Neural progenitor cell (in vitro differentiated cells): ENCODE measurements around the gene ITCH.

ENCODE experiments used
- EZH2 ChIP-seq: fragments of 200-600 bp; sonication (generic); IDR thresholded peaks from 2 replicates; pipeline ENCODE4 v1.6.1; 2017; ENCODE audit warnings: antibody characterized with exemption, mild to moderate bottlenecking, moderate library complexity
- EZH2phosphoT487 ChIP-seq: fragments of 200-600 bp; sonication (generic); IDR thresholded peaks from 2 replicates; pipeline ENCODE4 v1.6.1; 2017; ENCODE audit warnings: antibody characterized with exemption
- TF ChIP-seq, protein P1 (sequence below): fragments of 200-600 bp; sonication (generic); IDR thresholded peaks from 2 replicates; pipeline ENCODE4 v1.5.1; 2017; ENCODE audit warnings: antibody characterized with exemption, mild to moderate bottlenecking

DNA sequence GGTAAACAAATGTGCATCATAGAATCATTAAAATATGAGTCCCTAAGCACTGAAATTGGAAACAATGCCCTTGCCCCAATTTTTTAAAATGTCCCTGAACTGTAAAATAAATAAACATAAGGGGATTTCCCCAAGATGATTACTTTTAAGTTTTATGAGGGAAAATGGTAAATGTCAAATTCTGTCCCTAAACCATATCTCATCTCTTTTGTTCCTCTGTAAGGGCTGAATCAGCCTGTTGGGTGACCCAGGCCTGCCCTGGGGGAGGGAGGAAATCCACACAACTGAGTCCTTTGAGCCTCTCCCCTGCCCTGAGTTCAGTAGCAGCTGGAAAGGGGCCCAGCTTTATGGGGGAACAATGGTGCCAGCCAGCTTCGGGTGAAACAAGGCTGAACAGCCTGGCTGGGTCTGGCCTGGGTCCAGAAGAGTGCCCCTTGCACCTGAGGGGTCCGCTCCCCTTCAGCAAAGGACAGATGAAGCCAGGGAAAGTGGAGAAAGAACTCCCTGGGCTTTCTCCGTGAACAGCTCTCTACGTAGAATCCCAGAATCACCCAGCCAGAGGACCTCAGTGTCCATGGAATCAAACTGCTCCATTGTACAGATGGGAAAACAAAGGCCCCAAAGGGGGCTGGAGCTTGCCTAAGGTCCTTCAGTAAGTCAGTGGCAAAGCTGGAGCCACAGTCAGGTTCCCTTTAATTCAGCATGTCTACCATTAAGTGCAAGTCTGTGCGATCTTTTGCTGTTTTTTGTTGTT is 28.2 kb upstream of the ITCH start:
- TF ChIP-seq, protein P1, sequence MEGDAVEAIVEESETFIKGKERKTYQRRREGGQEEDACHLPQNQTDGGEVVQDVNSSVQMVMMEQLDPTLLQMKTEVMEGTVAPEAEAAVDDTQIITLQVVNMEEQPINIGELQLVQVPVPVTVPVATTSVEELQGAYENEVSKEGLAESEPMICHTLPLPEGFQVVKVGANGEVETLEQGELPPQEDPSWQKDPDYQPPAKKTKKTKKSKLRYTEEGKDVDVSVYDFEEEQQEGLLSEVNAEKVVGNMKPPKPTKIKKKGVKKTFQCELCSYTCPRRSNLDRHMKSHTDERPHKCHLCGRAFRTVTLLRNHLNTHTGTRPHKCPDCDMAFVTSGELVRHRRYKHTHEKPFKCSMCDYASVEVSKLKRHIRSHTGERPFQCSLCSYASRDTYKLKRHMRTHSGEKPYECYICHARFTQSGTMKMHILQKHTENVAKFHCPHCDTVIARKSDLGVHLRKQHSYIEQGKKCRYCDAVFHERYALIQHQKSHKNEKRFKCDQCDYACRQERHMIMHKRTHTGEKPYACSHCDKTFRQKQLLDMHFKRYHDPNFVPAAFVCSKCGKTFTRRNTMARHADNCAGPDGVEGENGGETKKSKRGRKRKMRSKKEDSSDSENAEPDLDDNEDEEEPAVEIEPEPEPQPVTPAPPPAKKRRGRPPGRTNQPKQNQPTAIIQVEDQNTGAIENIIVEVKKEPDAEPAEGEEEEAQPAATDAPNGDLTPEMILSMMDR = no peak
- TF ChIP-seq EZH2 (no peak), EZH2phosphoT487 (no peak)
